GM19438 (cell line): Measurements from ENCODE around the gene OR2V1.
"Not testable (repeated sequence)": the region's sequence is repeated elsewhere in the genome, so short reads cannot be mapped to it uniquely, and the experiment has no call there.

Experiments used
- ATAC-seq: cut with Tn5 transposase; IDR thresholded peaks from one replicate; pipeline ENCODE4 v1.9.1; 2021; ENCODE audit warnings: low read depth; ENCODE audit not compliant: unreplicated experiment

Gene OR2V1

DNA sequence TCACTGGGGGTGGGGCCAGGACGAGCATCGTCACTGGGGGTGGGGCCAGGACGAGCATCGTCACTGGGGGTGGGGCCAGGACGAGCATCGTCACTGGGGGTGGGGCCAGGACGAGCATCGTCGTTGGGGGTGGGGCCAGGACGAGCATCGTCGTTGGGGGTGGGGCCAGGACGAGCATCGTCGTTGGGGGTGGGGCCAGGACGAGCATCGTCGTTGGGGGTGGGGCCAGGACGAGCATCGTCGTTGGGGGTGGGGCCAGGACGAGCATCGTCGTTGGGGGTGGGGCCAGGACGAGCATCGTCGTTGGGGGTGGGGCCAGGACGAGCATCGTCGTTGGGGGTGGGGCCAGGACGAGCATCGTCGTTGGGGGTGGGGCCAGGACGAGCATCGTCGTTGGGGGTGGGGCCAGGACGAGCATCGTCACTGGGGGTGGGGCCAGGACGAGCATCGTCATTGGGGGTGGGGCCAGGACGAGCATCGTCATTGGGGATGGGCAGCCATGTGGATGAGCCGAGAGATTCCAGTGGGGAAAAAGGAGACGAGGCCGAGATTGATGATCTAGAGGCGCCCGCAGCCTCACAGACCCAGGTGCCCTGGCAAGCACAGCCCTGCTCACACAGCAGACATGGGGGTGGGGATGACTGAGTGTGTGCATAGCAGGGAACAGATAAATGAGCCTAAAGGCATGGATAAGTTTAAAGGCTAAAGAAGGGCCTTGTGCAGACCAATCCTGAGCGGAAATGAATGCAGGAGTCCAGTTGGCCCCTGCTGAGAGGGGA lies 30.0 kb upstream of the OR2V1 start:
- not testable (repeated sequence) for ATAC-seq

DNA sequence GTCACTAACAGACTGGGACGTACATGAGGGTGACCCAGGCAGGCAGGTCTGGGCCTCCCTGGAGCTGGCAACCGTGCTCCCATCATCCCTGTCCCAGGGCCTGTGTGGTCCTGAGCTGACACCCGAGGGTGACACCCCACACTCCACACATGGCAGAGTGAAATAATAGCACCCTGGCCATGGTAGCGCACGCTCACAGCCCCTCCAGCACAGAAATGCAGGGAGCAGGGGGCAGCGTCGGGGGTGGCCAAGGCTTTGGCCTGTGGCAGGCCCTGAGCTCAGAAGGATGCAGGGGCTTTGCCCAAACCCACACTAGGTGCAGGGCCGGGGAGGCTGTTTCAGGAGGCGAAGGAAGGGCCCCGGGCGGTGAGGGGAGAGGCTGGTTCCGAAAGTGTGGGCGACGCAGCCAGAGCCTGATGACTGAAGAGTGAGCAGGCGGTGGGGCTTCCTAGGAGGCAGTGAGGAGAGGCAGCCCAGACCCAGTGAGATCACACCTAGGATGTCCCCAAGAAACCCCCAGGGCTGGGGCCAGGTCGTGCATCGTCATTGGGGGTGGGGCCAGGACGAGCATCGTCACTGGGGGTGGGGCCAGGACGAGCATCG lies 29.3 kb upstream of the OR2V1 start:
- ATAC-seq = peak; percentile 39

DNA sequence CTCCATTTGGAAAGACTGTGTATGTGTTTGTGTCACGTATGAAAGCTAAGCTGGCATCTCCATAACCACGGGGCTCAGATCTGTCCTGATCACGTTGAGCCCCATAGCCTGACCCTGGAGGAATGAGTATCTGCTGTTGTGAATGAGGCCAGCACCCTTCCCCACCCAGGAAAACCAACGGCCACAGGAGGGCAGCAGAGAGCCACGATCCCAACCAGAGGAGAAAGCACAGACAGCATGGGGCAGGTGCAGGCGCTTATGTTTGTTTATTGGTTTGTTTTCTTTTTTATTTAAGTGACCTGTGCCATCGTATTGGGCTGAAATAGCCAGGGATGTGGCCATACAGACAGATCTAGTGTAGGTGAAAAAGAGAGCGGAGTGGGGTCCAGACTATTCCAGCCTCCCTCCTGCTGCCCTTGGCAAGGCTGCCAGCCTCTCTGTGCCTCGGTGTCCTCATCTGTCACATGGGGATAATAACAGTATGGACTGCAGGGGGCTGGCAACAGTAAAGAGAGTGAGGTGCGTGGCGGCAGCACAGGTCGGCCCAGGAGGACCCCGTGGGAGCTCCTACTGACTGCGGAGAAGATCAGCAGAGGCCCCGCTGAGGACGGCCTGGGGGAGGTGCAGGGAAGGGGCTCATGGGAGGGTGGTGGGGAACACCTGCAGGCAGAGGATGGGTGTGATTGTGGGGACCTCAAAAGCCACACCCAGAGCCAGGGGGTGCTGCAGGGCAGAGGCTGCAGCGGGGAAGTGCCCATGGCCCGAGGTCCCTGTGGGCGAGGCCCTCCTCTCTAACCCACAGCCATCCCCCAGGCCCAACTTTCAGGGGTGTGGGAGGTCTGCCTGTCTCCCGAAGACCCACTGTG lies 28.6 kb upstream of the OR2V1 start:
- ATAC-seq = peak; percentile 70

DNA sequence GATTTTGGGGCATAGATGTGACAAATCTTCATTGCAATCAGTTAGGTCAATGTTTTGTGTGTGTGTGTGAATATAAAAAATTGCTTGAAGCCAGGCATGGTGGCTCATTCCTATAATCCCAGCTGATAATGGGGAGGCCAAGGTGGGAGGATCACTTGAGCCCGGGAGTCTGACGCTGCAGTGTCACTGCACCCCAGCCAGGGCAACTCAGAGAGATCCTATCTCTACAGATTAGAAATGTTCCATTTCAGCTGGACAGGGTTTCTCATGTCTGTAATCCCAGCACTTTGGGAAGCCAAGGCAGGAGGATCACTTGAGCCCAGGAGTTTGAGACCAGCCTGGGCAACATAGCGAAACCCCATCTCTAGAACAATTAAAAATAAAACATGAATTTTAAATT lies 27.9 kb upstream of the OR2V1 start:
- no peak for ATAC-seq

DNA sequence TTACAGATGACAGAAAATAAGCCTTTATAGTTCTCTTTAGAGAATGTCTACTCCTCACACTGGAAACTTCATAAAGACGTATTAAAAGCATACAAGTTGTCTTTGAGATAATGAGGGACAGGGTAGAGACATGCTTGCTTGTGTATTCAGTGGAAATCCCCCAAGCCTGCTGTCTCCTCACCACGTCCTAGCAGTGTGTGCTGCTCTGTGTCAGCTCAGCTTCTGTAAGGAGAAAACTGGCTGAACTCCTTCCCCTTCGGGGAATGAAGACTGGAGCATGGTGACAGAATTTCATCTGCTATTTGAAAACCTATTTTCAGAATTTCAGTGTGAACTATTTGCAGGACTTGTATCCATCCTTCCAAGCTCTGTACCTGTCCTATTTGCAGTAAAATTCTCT lies 25.8 kb upstream of the OR2V1 start:
- ATAC-seq = no peak

DNA sequence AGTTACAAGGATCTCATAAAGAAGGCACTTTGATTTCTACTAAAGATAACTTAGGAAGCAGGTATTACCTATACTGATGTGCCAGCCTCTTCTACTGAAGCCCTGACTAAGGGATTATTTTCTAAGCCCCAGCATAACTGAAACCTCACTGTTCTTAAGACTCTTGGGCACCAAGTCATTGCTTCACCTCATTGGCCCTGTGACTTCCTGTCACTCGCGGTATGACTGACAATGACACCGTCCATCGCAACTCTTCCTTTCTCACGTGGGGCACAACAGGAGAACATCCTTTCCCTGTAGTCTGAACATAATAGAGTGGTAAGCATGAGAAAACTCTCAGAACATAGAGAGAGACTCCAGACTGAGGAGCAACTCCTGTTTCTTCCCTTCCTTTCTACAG lies 22.8 kb upstream of the OR2V1 start:
- no peak for ATAC-seq

DNA sequence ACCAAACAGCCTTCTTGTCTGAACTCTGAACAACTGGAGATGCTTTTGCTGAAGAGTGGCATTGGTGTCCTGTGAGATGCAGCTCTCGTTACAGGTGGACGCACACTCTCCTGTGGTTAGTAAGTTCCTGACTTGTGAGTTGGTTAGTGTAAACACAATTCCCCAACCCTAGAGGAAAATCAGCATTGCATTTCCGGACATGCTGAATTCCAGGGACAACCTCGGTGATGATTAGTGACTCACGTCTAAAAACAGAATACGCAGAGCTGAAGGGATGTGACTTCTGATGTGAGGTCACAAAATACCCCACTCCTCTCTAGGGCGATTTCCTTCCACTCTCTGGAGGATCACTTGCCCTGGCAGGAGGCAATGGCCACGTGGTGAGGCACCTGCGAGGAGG lies 21.4 kb upstream of the OR2V1 start:
- ATAC-seq = no peak

DNA sequence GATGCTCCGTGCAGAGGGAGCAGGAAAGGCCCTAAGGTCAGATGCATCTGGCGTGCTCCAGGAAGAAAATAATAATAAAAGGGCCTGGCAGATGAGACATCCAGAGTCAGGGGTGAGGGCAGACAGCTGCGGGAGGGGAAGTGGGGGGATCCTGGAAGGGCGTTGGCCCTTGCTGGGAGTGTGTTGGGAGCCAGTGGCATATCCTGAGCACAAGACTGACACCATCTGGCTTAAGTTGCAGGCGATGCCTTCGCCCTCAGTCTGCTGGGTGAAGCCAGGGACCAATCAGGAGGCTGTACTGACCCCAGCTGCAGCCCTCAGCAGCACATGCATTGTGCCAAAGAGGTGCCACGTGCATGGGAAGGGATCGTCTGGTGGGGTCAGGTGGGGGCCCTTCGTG lies 20.2 kb upstream of the OR2V1 start:
- no peak for ATAC-seq

DNA sequence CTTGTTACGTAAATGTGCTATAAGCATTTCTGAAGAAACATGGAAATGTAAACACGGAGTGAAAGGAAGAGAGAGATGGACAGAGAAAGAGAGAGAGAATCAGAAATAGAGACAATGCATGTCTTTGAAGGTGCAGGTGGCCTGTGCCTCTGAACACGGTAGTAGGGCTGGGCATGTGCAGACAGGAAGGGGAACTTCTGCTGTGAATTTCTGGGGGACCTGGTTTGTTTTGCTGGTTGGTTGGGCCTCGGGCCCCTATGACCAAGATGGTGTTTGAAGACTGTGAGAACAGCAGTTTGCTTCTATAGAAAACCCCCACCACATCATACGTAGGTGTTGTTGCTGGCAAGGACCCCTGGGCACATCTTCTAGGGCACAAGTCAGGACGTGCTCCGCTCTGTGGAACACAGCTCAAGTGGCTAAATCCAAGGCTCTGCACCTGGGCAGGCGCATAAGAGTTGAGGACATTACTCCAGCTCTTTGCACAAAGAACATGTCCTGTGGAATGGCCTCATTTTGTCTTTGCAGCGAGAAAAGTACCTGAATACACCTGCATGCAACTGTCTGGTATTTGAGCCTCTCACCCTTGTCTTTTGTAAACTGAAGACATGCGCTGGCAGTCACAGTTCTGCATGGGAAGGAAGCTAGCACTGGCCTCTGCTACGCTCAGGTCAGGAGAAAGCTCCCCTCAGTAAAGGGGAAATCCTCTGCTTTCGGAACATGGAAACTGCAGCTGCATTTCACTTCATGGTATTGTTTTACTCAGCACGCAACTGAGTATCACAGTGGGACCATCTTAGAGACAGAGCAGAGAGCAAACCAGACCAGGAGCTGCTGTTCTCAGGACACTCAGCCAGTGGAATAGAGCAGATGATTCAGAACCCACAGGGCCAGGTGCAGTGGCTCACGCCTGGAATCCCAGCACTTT lies 19.1 kb upstream of the OR2V1 start:
- ATAC-seq = no peak

DNA sequence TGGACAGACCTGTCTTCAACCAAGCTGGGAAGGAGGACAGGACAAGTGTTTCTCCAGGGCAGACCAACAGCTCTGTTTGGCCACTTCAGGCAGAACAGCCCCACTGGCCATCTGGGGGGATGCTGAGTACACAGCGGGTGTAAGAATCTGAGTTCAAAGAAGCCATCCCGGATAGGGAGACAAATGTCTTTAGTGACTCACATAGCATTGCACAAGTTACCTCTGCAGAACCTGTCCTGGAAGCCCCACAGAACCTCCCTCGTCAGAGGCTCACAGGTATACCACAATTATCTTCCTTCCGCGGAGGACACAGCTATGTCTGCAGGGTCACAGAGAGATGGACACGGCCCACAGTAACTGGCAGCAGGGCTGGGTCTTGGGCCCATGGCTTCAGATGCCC lies 18.4 kb upstream of the OR2V1 start:
- no peak for ATAC-seq

DNA sequence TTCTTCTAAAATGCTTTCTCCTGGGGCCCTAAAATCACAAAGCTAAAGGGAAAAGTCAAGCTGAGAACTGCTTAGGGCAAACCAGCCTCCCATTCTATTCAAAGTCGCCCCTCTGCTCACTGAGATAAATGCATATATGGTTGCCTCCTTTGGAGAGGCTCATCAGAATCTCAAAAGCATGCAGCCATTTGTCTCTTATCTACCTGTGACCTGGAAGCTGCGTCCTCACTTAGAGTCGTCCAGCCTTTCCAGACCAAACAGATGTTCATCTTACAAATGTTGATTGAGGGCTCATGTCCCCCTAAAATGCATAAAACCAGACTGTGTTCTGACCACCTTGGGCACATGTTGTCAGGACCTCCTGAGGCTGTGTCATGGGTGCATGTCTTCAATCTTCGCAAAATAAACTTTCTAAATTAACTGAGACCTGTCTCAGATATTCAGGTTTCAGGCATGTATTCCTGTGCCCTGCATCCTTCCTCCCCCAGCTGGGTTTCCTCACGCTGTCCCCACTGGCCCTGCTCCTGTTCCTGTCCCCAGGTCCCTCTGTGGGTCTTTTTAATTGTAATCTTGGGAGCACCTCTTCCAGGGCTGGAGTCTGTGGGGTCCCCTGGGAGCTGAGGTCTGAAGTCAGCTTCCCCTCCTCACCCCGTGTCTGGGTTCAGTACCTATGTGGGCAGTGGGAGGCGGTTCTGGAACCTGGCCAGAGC lies 16.1 kb upstream of the OR2V1 start, which contains the start of gene OR2V2:
Gene OR2V2, plus strand, starts transcription at position 660 of the 710 bp plus-strand sequence. CDS start 7,357 bp downstream, outside the sequence.
- not testable (repeated sequence) for ATAC-seq

DNA sequence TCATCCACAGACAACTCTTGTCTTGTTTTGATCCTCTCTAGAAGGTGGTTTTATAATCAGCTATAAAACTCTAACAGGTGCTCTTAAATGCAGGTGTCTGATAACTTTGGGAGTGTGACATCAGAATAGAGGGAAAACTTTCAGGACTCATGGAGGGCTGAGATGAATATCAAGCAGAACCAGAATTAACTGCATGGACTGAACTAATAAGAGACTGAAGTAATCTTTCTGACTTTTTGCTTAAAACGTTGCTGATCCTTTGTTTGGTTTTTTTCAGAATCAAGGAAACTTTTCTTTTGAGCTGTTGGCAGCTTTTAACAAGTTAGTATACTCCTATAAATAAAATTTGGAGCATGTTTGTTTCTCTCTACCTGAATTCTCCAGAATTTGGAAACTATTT lies 14.2 kb upstream of the OR2V1 start:
- ATAC-seq = no peak

DNA sequence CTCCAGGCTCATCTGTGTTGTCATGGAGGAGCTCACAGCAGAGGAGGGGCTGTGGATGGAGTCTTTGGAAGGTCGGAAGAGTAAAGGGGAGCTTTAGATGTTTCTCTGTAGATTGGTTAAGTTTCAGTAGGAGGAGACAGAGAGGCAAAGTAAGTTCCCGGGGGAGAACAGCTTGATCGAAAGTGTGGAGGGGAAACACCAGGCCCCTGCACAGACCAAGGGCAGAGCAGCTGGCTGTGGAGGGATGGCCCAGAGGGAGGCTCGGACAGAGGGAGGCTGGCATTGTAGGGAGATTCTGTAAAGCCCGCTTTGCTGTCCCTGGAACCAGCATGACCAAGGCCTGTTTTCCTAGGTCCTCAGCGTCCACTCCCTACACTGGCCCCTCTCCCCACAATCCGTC lies 11.1 kb upstream of the OR2V1 start:
- no peak for ATAC-seq

DNA sequence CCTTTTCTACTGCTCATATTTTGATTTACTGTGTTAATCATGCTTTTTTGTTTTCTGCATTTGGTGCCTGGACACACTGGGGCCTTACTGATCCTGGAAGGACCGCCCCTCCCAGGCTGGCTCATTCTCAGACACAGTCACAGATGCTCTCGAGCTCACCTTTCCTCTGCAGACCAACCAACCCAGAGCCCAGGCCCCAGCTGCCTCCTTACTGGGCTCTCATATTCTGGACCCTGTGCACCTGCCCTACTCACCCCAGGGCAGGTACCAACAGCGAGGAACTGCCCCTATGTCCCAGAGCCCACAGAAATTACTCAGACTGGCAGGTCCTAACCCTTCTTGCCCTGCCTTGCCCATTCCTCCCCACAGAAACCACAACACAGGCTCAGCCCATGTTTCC lies 9.8 kb upstream of the OR2V1 start:
- ATAC-seq = no peak

DNA sequence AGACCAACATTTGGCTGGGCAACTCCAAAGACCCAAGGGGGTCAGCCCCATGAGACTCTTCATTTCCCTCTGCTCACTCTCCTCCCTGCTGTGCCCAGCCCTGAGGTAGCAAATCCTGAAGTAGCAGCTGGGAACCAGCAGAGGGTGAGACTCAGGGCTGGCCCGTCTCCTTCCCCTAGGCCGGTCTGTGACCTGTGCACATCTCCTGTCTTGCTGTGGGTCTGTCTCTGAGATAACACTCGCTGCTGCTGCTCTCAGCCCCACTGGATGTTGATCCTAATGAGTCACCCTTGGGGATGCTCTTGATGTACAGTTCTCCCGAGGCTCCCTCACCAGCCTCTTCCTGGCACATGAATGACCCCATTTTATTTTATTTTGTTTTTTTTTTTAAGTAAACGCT lies 7.3 kb upstream of the OR2V1 start:
- ATAC-seq = no peak

DNA sequence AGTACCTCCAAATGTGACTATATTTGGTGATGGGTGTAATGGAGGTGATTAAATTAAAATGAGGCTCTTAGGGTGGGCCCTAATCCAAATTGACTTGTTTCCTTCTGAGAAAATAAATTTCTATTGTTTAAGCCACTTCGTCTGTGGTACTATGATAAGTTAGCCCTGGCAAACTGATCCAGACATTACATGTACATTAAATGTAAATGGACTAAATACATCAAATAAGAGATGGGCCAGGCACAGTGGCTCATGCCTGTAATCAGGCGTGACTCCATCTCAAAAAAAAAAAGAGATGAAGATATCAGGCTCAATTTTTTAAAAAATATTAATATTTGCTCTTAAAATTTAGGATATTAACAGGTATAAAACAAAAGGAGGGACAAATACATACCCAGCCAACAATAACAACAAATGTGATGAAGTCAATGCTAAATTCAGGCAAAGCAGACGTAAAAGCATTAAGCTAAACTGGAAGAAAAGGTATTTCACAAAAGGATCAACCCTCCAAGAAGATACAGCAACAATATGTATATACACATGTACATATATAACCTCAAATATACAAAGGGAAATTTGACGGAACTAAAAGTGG lies 5.5 kb upstream of the OR2V1 start:
- no peak for ATAC-seq

DNA sequence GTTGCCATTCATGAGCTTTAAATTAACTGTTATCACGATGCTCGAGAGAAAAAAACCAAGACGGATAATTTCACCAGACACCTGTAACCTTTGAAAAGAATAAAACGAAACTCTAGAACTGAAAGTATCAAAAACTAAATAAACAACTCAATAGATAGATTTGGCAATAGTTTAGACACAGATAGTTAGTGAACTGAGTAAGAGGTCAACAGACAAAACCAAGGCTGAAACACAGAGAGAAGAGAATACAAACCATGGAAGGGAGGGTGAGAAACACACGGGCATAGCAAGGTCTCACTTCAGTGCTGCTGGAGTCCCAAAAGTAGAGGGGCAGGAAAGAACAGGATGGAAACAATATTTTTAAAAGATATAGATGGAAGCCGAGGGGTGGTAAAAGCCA lies 3.3 kb upstream of the OR2V1 start:
- ATAC-seq = no peak

DNA sequence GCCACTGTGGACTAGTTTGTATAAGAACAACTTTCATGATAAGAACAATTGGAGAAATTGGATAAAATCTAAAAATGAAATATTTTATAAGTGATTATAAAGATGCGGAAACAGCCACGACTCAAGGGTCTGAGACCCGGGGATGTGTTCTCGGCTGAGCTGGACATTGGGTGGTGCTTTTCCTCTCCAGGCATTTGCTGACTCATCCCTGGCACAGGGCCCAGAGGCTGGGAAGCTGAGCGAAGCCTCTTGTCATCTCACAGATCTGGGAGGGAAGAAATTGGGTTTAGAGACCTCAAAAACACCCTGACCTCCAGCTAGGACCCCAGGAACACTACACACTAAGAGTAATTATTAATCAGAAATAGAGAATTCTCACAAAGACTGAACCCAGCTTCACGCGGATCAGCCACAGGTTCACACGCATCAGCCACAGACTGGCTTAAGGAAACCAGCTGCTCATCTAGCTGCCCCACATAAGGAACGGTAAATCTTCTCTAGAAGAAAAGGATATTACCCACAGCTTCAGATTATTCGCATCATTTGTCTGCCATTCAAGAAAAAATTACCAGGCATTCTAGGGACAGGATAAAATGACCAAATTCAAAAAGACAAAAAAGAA lies 2.8 kb upstream of the OR2V1 start:
- no peak for ATAC-seq

DNA sequence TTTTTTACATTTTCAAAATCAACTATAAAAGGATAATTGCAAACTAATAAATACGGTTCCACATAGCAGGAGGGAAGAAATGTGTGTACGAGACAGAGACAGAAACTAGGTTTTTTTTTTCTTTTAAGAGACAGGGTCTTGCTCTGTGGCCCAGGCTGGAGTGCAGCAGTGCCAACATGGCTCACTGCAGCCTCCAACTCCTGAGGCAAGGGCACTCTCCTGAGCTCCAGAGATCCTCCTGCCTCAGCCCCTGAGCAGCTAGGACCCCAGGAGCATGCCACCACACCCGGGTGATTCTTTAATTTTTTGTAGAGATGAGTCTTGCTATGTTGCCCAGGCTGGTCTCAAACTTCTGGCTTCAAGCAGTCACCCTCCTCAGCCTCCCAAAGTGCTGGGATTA lies 2.1 kb upstream of the OR2V1 start:
- no peak for ATAC-seq
